Measurements from ENCODE around the gene NPR3.

DNA sequence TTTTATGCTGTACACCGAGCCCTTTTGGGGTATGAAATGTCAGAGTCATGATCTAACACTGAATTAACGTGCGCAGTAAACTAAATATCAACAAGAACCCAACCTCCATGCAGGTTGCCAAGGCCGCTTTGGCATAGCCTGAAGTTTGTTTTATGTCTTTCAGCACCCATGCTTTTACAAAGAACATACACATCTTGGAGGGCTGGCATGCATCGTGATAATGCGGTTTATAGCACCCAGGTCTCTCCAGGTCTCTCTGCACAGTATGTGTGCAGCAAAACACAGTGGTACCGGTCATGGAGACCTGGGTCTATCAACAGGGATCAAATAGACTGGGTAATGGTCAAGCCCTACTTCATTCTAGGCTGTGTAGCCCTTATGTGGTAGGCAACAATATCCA lies 11.8 kb downstream of the NPR3 start:
- TF ChIP-seq EZH2 (IDR thresholded peaks at IDR 0.05) = no peak
- TF ChIP-seq POLR2AphosphoS5 (IDR thresholded peaks at IDR 0.05; ENCODE audit: borderline replicate concordance, low read depth, low read length) = no peak

All from SK-N-MC (cell line).